NB4 (cell line): Measurements from ENCODE around the gene RETREG3.
"Not testable (repeated sequence)": the region's sequence is repeated elsewhere in the genome, so short reads cannot be mapped to it uniquely, and the experiment has no call there.

Source experiments
- DNase-seq: peaks from one replicate; pipeline ENCODE4 v3.0.0; 2010; ENCODE audit warnings: low read depth
- H3K4me3 ChIP-seq: one replicate; pipeline ENCODE4 v1.5.1; 2011; ENCODE audit warnings: mild to moderate bottlenecking, low read depth, low read length, moderate library complexity
- MYC ChIP-seq: IDR thresholded peaks from 2 replicates; pipeline ENCODE4 v1.6.1; 2011; ENCODE audit warnings: low read depth, low read length
- POLR2A ChIP-seq: IDR thresholded peaks from 2 replicates; pipeline ENCODE4 v1.6.1; 2011; ENCODE audit warnings: mild to moderate bottlenecking; ENCODE audit not compliant: insufficient read length; ENCODE audit errors: extremely low read depth
- TF ChIP-seq, protein P1 (sequence below): IDR thresholded peaks from one replicate; pipeline ENCODE4 v1.5.1; 2012; ENCODE audit warnings: low read depth, low read length
- TF ChIP-seq, protein P2 (sequence below): IDR thresholded peaks from 2 replicates; pipeline ENCODE4 v1.6.1; 2011; ENCODE audit warnings: low read depth, low read length

RETREG3 gene

DNA sequence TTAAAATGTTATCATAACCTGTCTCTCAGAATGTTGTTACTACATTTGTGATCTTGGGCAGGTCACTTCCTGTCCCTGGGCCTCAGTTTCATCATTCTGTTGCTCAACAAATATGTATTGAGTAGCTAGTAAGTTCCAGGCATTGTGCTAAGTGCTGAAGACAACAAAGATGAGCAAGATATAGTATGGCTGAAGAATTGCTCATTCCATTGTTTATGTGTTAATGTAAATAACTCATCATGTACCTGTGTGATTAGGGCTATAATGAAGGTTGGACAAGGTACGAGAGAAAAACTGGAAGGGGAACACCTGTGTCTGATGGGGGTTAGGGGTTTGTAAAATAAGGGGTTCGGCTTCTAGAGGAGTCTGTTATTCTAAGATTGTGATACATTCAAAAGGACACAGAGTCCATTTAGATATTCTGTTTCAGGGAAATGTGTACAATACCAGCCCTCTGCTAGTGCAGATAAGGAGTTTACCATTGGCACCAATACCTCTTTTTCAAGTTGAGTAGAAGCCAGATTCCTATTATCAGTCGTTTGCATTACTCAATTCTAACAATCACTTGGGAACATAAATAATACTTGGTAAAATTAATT is 20.3 kb upstream of the RETREG3 start:
- peak; percentile 62 for DNase-seq
- no peak overlapping the region for H3K4me3 ChIP-seq
- TF ChIP-seq, protein P1, sequence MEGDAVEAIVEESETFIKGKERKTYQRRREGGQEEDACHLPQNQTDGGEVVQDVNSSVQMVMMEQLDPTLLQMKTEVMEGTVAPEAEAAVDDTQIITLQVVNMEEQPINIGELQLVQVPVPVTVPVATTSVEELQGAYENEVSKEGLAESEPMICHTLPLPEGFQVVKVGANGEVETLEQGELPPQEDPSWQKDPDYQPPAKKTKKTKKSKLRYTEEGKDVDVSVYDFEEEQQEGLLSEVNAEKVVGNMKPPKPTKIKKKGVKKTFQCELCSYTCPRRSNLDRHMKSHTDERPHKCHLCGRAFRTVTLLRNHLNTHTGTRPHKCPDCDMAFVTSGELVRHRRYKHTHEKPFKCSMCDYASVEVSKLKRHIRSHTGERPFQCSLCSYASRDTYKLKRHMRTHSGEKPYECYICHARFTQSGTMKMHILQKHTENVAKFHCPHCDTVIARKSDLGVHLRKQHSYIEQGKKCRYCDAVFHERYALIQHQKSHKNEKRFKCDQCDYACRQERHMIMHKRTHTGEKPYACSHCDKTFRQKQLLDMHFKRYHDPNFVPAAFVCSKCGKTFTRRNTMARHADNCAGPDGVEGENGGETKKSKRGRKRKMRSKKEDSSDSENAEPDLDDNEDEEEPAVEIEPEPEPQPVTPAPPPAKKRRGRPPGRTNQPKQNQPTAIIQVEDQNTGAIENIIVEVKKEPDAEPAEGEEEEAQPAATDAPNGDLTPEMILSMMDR = no peak
- TF ChIP-seq MYC (no peak), POLR2A (no peak)
- TF ChIP-seq, protein P2, sequence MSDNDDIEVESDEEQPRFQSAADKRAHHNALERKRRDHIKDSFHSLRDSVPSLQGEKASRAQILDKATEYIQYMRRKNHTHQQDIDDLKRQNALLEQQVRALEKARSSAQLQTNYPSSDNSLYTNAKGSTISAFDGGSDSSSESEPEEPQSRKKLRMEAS = no peak

DNA sequence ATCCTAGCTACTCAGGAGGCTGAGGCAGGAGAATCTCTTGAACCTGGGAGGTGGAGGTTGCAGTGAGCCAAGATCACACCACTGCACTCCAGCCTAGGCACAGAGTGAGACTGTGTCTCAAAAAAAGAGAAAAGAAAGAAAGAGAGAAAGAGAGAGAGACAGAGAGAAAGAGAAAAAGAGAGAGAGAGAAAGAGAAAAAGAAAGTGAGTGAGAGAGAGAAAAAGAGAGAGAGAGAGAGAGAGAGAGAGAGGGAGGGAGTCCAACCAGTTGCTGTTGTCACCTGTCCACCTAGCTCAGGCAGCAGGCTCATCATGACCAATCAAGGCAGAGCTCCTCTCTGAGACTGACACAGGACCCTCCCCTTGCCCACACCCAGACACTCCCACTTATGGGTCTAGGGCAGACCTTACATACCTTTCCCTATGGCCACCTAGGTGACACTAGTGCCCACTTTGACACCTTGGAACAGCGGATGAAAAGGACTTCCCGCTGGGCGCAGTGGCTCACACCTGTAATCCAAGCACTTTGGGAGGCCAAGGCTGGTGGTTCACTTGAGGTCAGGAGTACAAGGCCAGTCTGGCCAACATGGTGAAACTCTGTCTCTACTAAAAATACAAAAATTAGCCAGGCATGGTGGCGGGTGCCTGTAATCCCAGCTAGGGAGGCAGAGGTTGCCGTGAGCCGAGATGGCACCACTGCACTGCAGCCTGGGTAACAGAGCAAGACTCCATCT is 18.0 kb upstream of the RETREG3 start:
- H3K4me3 ChIP-seq, DNase-seq: not testable (repeated sequence)

DNA sequence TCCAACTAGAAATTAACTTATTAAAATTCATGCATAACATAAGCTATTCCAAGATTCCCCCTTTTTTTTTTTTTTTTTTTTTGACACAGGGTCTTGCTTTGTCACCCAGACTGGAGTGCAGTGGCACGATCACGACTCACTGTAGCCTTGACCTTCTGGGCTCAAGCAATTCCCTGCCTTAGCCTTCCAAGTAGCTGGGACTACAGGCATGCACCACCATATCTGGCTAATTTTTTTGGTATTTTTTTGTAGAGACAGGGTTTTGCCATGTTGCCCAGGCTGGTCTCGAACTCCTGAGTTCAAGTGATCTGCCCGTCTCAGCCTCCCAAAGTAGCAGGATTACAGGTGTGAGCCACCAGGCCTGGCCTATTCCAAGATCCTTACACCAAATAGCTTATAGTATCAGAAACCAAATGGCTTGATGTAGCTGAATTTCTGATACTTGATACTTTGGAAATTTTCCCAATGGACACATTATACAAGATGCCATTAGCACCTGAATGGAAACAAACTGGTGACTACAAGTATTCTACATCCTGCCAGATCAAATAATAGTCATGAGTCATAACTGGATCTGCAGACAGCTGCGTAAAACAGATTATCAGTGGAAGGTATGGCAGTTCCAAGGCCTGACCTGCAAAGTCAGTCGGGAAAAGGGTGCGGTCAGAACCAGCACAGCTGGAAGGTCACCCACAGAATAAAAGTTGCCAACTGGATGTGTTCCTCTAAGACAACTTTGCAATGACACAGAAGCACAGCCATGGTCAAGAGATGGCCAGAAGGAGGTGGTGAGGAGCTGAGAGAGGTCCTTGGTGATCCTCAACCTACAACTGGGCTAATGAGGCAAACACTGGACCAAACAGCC is 14.8 kb upstream of the RETREG3 start:
- no peak for TF ChIP-seq POLR2A
- TF ChIP-seq, protein P1 = peak; percentile 7
- TF ChIP-seq, protein P2 = no peak
- TF ChIP-seq MYC = no peak
- no peak for DNase-seq
- H3K4me3 ChIP-seq = no peak overlapping the region

DNA sequence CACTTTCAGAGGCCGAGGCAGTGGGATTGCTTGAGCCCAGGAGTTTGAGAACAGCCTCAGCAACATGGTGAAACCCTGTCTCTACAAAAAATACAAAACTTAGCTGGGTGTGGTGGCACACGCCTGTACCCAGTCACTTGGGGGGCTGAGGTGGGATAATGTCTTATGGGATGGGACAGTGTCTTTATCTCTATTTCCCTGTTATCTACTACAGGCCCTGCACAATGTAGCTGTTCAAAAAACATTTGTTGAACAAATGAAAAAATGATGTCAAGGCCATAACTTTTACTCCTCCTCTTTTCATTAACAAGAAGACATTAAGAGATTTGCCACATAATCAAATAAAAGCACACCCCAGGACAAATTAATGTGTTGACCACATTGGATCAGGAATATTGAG is 14.1 kb upstream of the RETREG3 start:
- DNase-seq = no peak
- no peak for TF ChIP-seq POLR2A
- TF ChIP-seq, protein P1 = no peak
- TF ChIP-seq MYC = no peak
- TF ChIP-seq, protein P2 = no peak
- no peak overlapping the region for H3K4me3 ChIP-seq

DNA sequence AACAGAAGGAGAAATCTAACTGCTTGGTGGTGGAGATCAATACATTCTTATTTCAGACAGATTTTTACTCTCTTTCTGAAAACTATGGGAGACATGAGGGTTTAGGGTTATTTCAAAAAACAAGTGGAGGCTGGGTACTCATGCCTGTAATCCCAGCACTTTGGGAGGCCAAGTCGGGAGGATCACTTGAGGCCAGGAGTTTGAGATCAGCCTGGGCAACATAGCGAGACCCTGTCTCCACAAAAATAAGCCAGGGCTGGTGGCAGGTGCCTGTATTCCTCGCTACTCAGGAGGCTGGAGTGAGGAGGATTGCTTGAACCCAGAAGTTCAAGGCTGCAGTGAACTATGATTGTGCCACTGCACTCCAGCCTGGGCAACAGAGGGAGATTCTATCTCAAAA is 12.8 kb upstream of the RETREG3 start:
- not testable (repeated sequence) for DNase-seq, H3K4me3 ChIP-seq

DNA sequence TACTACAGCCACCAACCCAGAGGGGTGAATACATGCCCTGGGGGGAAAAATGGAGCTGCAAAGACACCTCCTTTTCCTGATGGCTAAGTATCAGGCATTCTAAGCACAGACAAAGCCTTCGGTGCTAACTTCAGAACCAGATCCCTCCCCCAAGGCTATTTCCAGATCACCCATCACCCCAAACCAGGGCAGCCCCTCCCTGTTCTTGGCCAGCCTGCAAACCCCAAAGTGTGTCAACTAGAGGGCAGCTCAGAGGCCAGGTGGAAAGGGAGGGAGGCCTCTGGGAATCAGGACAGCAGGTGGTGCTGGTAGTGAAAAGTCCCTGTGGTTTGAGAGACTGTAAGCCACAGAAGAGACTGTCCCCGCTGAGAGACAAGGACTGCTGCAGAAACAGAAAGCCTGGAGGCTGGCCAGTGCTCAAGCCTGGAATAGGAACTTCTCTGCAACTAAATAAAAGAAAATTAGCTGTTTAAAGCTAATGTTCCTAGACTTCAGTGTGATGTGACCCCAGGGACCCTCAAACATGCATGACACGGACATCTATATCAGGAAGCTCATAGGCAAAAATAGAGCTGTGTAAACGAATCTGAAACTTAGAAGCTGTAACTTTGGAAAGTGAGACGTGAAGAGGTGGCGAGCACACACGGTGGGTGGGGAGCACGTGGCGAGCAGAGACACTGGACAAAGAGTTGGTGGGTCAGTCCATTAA is 9.4 kb upstream of the RETREG3 start:
- peak; percentile 47 for DNase-seq
- no peak for TF ChIP-seq MYC
- TF ChIP-seq, protein P2 = no peak
- no peak for TF ChIP-seq POLR2A
- TF ChIP-seq, protein P1 = no peak
- no peak overlapping the region for H3K4me3 ChIP-seq
